Measurements from ENCODE around the gene KRT32.

Gene KRT32

GRCh38 chr17:41466988-41467387 is at the start of gene KRT32:
Gene KRT32, minus strand, starts transcription at chr17:41467386. Its CDS starts 61 bp downstream, at chr17:41467325.
- no peak for DNase-seq (ENCODE audit: low spot score)

GRCh38 chr17:41516830-41517283 is 49.7 kb upstream of the KRT32 start:
- DNase-seq (ENCODE audit: low spot score), result no peak

DNA sequence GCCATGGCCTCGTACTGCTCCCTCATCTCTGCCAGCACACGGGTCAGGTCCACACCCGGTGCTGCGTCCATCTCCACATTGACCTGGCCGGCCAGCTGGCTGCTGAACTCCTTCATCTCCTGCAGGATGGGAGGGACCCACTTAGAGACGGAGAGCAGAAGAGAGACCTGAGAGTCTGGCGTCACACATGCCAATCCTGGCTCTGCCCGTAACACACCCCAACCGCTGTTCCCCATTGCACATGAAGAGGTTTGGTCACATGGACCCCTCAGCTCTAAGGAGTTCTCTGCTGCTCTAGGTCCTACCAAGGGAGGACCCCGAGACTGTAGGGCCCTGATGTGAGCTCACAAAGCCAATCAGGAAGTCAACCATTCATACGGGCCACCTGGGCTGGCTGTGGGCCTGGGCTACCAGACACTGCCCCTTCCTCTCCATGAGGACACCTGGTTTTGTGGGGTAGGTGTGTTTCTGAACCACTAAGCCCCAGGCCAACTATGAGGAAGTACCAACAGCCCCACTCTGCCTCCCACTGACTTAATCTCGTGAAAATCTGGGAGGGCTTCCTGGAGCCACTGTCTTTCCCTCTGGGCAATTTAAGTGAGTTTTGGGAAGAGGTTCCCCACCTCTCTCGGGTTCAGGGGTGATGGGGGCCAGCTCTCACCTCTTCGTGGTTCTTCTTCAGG is 49.1 kb upstream of the KRT32 start:
- DNase-seq (ENCODE audit: low spot score), result no peak

- DNase-seq (ENCODE audit: low spot score), result no peak
Observed at GRCh38 chr17:41513168-41513547, 46.0 kb upstream of the KRT32 start.

DNA sequence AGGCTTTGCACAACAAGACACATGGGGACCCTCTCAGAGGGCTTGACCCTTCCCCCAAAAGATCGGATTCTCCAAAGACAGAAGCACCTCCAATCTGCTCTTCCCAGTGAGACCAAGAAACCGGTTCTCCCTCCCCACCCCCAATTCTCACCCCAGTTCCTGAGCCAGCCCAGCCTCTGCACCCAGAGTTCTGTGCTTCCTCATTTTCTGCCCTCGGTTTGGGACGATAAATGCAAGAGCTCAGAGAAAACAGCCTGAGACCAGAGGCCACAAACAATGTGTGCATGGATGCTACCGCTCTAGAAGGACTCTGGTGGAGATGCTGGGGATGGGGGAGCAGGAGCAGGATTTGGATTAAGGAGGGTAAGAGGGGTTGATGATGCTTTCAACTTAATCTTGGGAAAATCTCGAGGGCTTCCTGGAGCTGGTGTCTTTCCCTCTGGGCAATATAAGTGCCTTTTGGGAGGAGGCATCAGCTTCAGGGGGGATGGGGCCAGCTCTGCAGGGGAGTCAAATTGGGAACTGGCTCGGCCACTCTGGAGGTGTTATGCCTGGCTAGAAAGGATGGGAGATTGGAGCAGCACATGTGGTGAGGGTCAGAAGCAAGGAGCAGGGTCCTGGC is 45.5 kb upstream of the KRT32 start:
- no peak for DNase-seq (ENCODE audit: low spot score)

GRCh38 chr17:41511716-41512115 is 44.5 kb upstream of the KRT32 start:
- DNase-seq (ENCODE audit: low spot score), result no peak

DNA sequence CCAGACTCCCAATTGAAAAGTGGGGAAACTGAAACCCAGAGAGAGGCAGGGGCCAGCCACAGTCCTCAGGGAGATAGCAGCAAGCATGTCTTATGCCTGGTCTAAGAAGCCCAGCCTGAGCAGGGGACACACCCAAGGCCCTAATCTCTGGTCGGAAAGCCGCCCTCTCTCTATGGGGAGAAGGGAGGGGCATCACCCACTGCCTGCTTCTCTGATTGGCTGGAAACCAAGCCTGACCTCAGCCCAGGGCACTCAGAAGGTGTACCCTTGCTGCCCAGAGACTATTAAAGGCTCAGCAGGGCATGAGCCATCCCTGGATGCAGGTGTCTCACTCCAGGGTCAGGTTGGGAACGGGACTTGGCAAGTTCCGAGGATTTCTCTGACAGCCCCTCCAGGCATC is 43.9 kb upstream of the KRT32 start:
- no peak for DNase-seq (ENCODE audit: low spot score)

- no peak for DNase-seq (ENCODE audit: low spot score)
Observed at GRCh38 chr17:41510251-41511065, 43.3 kb upstream of the KRT32 start.

GRCh38 chr17:41507315-41507880 is 40.2 kb upstream of the KRT32 start:
- DNase-seq (ENCODE audit: low spot score), result no peak

DNA sequence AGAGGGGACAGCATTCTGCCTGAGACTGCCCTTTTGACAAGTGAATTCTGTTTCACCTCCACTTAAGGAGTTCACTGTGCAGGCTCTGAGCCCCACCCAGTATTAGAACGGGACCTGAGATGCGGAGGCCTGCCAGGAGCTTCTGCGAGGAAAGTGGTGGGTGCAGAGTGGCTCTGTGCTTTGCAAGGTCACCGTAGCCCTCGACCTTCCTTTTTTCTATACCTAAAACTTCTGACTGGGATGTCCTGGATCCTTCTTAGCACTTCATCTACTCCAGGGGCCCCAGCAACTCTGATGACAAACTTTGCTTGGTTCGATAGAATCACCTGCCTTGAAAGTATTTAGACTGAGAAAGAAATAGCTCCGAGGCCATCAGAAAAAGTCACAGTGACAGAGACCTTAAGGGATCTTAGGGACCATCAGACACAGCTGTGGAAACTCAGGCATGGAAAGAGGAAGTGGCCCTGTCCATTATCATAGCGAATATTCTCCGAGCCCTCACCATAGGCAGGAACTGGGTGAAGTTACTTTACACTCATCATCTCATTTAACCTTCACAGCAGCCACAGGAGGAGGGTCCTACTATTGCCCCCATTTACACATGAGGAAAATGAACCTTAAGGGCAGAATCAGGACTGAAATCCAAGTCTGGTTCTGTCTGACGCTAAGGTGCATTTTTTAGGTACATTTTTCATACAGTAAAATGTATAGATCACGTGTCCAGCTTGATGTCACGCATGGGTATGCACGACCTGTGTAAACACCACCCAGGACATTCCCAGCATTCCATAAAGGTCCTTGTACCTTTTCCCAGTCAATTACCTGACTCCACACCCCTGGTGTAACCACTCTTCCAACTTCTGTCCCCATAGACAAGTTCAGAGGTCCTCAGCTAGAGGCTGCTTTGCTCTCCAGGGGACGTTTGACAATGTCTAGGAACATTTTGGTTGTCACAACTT is 38.9 kb upstream of the KRT32 start:
- DNase-seq (ENCODE audit: low spot score), result no peak

DNA sequence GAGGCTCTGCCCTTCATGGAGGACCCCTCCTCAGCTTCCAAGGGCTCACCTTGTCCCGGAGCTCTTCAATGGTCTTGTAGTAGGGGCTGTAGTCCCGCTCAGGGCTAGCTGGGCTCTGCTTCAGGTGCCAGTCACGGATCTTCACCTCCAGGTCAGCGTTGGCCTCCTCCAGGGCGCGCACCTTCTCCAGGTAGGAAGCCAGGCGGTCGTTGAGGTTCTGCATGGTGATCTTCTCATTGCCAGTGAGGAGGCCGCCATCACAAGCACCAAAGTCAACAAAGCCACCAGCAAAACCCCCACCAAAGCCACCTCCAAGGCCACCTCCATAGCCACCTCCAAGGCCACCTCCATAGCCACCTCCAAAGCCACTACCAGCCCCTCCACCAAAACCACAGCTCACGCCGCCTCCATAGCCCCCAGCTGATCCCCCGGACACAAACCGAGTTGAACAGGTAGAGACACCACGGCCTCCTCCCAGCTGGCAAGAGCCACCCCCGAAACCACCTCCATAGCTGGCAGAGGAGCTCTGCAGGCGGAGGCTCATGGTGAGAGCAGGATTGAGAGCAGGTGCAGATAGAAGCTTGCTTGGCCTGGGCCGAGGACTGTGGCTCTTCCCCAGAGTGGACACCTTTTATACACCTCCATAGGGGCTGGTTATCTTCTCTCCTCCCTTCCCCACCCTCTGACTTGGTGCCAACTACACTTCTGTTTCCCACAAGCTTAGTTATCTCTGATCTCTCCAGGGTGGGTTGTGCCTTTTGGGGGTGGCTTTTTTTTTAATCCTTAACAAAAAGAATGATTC is 38.0 kb upstream of the KRT32 start, which contains the start of gene KRT13:
Gene KRT13 (minus strand): TSS at position 606 of the 802 bp plus-strand sequence. CDS start 62 bp downstream, at position 544.
- DNase-seq (ENCODE audit: low spot score), result no peak

DNA sequence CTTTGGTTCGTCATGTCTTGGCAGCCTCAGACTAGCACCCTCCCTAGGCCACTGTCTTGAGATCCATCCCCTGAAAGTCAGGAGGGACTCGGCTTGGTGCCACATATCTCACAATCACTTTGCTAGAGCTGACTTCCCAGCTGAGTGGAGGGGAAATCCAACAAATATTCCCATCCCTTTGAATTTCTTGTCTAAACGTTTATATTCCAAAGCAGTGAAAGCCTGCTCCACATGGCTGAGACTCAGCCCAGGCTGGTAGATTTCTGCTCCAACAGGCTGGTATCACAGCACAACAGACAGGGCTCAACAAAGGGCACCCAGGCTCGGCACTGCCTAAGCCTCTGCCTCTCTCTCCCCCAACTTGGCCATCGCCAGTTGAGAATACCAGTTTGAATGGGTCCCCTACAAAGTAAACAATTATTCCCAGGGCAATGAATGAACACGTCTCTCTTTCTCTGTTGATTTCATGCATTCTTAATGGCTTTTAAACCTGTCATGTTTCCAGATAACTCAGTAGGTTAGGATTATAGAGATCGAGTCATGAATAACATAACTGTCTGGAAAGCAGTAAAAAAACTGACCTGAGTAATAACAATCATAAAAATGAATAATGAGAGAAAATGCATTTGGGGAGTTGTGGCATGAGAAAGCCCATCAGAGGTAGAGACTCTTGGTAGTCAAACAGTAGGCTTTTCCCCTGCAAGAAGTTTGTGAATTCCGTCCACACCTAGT is 37.2 kb upstream of the KRT32 start:
- DNase-seq (ENCODE audit: low spot score), result no peak

DNA sequence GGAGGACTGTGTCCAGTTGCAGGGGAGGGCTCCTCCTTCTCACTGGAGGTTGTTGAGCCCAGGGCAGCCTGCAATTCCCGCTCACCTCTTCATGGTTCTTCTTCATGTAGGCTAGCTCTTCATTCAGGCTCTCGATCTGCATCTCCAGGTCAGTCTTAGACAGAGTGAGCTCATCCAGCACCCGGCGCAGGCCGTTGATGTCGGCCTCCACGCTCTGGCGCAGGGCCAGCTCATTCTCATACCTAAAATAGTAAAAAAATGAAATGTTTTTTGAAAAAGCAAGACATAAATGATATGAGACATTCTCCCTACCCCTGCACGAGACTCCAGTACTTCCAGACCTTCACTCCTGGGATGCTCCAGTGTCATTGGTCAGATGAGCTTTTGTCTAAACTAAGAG is 36.0 kb upstream of the KRT32 start:
- DNase-seq (ENCODE audit: low spot score), result no peak

- peak; percentile 73 for DNase-seq (ENCODE audit: low spot score)
Observed at GRCh38 chr17:41500131-41500911, 33.1 kb upstream of the KRT32 start.

- no peak for DNase-seq (ENCODE audit: low spot score)
Observed at GRCh38 chr17:41499714-41500113, 32.5 kb upstream of the KRT32 start.

GRCh38 chr17:41498276-41498675 is 31.1 kb upstream of the KRT32 start:
- no peak for DNase-seq (ENCODE audit: low spot score)

DNA sequence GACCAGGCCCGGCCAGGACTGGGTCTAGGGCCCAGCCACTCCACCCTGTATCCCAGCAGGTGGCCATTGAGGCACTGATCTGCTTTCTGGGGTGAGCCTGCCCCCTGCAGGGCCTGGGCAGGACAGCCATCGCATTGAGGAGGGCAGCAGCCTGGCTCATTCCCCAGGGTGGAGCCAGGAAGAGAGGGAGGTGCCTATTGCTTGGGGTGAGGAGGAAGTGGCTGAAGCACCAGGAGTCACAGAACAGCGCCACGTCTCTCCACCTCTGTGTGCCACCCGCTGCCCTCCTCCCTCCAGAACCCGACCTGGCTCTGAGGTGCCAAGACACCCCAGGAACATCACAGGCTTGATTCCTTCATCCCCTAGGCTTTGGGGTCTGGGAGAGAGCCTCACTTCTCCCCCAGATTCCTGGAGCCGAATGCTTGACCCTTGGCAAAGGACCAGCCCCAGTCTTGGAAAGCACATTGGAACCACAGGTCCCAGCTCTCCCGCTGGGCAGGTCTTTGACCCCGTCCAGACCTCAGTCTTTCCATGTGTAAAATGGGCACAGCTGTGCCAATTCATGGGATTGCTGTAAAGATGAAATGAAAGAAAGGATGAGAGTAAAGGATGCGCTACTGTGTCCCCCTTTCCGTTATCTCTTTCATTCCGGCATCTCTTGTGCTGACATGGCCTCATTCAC is 29.8 kb upstream of the KRT32 start:
- peak; percentile 92 for DNase-seq (ENCODE audit: low spot score)

- DNase-seq (ENCODE audit: low spot score), result peak; percentile 53
Observed at GRCh38 chr17:41494524-41494923, 27.3 kb upstream of the KRT32 start.
